ENCODE measurements around the gene NR1H3.
"Not testable (repeated sequence)": the region's sequence is repeated elsewhere in the genome, so short reads cannot be mapped to it uniquely, and the experiment has no call there.

The NR1H3 gene

GRCh38 chr11:47257517-47258316 is at the start of gene NR1H3:
TSS of gene NR1H3 (plus strand) at chr11:47257996. CDS start at chr11:47259217, 1,221 bp downstream.
- H4K20me1 ChIP-seq (ENCODE audit: insufficient read depth) = no peaks in the 10 kb centered on the region
- H3K4me2 ChIP-seq = no peak within 1 kb of the TSS
- H3K4me3 ChIP-seq (IDR thresholded peaks at IDR 0.05; ENCODE audit: insufficient read depth, low read depth, low read length) = no peak within 1 kb of the TSS
- no peak for TF ChIP-seq CTCF (conservative IDR thresholded peaks at IDR 0.05; ENCODE audit: low read depth, low read length)
- H2AFZ ChIP-seq (ENCODE audit: low read depth) = no peak within 1 kb of the TSS
- H3K27ac ChIP-seq = no peak within 1 kb of the TSS
- no peaks in the 10 kb centered on the region for H3K36me3 ChIP-seq (ENCODE audit: insufficient read depth)
- H3K27me3 ChIP-seq (ENCODE audit: insufficient read depth, low read depth) = no peaks in the 10 kb centered on the region
- H3K4me1 ChIP-seq (ENCODE audit: low read depth, poor library complexity, severe bottlenecking) = no peaks in the 10 kb centered on the region
- no peak within 1 kb of the TSS for H3K9ac ChIP-seq
- no peaks in the 10 kb centered on the region for H3K79me2 ChIP-seq (ENCODE audit: insufficient read depth, low read depth)

- not testable (repeated sequence) for H3K4me1 ChIP-seq (ENCODE audit: low read depth, poor library complexity, severe bottlenecking); H3K79me2 ChIP-seq (ENCODE audit: insufficient read depth, low read depth); H3K9ac ChIP-seq; H3K27me3 ChIP-seq (ENCODE audit: insufficient read depth, low read depth); H2AFZ ChIP-seq (ENCODE audit: low read depth); H4K20me1 ChIP-seq (ENCODE audit: insufficient read depth); H3K36me3 ChIP-seq (ENCODE audit: insufficient read depth); H3K27ac ChIP-seq; H3K4me3 ChIP-seq (IDR thresholded peaks at IDR 0.05; ENCODE audit: insufficient read depth, low read depth, low read length); H3K4me2 ChIP-seq
These were observed 49.7 kb upstream of the NR1H3 start for GRCh38 chr11:47208008-47208552.

- Histone ChIP-seq H3K4me1 (ENCODE audit: low read depth, poor library complexity, severe bottlenecking) (no peaks in the 10 kb centered on the region), H3K27ac (no peak overlapping the region), H3K4me2 (no peak overlapping the region), H3K9ac (no peak overlapping the region), H4K20me1 (ENCODE audit: insufficient read depth) (no peaks in the 10 kb centered on the region), H3K4me3 (IDR thresholded peaks at IDR 0.05; ENCODE audit: insufficient read depth, low read depth, low read length) (no peak overlapping the region), H3K36me3 (ENCODE audit: insufficient read depth) (no peaks in the 10 kb centered on the region), H3K27me3 (ENCODE audit: insufficient read depth, low read depth) (no peaks in the 10 kb centered on the region), H2AFZ (ENCODE audit: low read depth) (no peak overlapping the region), H3K79me2 (ENCODE audit: insufficient read depth, low read depth) (no peaks in the 10 kb centered on the region)
- no peak for TF ChIP-seq CTCF (conservative IDR thresholded peaks at IDR 0.05; ENCODE audit: low read depth, low read length)
These were observed 49.2 kb upstream of the NR1H3 start for GRCh38 chr11:47208628-47209027.

- Histone ChIP-seq H3K4me1 (ENCODE audit: low read depth, poor library complexity, severe bottlenecking) (peaks cover 10% of the 10 kb centered on the region), H3K27ac (no peak overlapping the region), H3K4me2 (no peak overlapping the region), H3K36me3 (ENCODE audit: insufficient read depth) (no peaks in the 10 kb centered on the region), H3K9ac (no peak overlapping the region), H3K4me3 (IDR thresholded peaks at IDR 0.05; ENCODE audit: insufficient read depth, low read depth, low read length) (no peak overlapping the region), H3K27me3 (ENCODE audit: insufficient read depth, low read depth) (no peaks in the 10 kb centered on the region), H2AFZ (ENCODE audit: low read depth) (no peak overlapping the region), H4K20me1 (ENCODE audit: insufficient read depth) (no peaks in the 10 kb centered on the region), H3K79me2 (ENCODE audit: insufficient read depth, low read depth) (peaks cover 6% of the 10 kb centered on the region; the same call in 1 of the 2 replicates)
- TF ChIP-seq CTCF (conservative IDR thresholded peaks at IDR 0.05; ENCODE audit: low read depth, low read length) = no peak
These were observed 44.9 kb upstream of the NR1H3 start for GRCh38 chr11:47212938-47213337.
